ENCODE results near the gene ATP2A3.

DNA sequence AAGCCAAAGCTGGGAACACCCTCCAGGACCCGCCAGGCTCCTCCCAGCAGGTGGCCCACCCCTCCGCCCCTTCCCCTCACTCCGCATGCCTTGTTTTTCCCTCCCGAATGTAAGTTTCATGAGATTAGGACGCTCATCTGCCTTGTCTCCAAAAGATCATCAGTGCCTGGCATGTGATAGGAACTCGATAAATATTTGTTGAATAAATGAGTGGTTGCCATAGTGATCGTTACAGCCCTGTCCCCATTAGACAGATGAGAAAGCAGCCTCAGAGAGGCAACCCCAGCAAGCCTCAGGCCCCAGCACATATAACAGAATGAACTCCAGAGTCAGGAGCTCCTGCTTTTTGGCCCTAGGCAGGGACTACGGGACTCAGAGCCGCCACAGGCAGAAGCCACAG, 76.4 kb downstream of the ATP2A3 start:
- TF ChIP-seq POLR2AphosphoS5 (IDR thresholded peaks at IDR 0.05; ENCODE audit: low read depth) = no peak
- TF ChIP-seq, protein P1, sequence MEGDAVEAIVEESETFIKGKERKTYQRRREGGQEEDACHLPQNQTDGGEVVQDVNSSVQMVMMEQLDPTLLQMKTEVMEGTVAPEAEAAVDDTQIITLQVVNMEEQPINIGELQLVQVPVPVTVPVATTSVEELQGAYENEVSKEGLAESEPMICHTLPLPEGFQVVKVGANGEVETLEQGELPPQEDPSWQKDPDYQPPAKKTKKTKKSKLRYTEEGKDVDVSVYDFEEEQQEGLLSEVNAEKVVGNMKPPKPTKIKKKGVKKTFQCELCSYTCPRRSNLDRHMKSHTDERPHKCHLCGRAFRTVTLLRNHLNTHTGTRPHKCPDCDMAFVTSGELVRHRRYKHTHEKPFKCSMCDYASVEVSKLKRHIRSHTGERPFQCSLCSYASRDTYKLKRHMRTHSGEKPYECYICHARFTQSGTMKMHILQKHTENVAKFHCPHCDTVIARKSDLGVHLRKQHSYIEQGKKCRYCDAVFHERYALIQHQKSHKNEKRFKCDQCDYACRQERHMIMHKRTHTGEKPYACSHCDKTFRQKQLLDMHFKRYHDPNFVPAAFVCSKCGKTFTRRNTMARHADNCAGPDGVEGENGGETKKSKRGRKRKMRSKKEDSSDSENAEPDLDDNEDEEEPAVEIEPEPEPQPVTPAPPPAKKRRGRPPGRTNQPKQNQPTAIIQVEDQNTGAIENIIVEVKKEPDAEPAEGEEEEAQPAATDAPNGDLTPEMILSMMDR (IDR thresholded peaks at IDR 0.05; ENCODE audit: insufficient read depth, low read length) = no peak
- TF ChIP-seq, protein P2, sequence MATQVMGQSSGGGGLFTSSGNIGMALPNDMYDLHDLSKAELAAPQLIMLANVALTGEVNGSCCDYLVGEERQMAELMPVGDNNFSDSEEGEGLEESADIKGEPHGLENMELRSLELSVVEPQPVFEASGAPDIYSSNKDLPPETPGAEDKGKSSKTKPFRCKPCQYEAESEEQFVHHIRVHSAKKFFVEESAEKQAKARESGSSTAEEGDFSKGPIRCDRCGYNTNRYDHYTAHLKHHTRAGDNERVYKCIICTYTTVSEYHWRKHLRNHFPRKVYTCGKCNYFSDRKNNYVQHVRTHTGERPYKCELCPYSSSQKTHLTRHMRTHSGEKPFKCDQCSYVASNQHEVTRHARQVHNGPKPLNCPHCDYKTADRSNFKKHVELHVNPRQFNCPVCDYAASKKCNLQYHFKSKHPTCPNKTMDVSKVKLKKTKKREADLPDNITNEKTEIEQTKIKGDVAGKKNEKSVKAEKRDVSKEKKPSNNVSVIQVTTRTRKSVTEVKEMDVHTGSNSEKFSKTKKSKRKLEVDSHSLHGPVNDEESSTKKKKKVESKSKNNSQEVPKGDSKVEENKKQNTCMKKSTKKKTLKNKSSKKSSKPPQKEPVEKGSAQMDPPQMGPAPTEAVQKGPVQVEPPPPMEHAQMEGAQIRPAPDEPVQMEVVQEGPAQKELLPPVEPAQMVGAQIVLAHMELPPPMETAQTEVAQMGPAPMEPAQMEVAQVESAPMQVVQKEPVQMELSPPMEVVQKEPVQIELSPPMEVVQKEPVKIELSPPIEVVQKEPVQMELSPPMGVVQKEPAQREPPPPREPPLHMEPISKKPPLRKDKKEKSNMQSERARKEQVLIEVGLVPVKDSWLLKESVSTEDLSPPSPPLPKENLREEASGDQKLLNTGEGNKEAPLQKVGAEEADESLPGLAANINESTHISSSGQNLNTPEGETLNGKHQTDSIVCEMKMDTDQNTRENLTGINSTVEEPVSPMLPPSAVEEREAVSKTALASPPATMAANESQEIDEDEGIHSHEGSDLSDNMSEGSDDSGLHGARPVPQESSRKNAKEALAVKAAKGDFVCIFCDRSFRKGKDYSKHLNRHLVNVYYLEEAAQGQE (IDR thresholded peaks at IDR 0.05; ENCODE audit: insufficient replicate concordance, low read depth) = no peak
- no peak for TF ChIP-seq GABPA (IDR thresholded peaks at IDR 0.05; ENCODE audit: low read depth)
- no peak for TF ChIP-seq SPI1 (IDR thresholded peaks at IDR 0.05; ENCODE audit: borderline replicate concordance, low read depth)

Data from HL-60 (cell line).